Ishikawa (cell line): Measurements from ENCODE around the gene TEAD1.

Experiments used
- RAD21 ChIP-seq: IDR thresholded peaks from 2 replicates; pipeline ENCODE4 v1.6.1; 2012; ENCODE audit warnings: low read depth
- YY1 ChIP-seq: IDR thresholded peaks from 2 replicates; pipeline ENCODE4 v1.6.1; 2012; ENCODE audit warnings: low read depth

GRCh38 chr11:12728417-12728816, 54.2 kb downstream of the TEAD1 start:
- TF ChIP-seq YY1 (no peak), RAD21 (no peak)
